ENCODE measurements around the gene MRPL14. TPM values are rescaled to one million over a fixed set of nuclear protein-coding genes. Genes with fewer than 3 reads are reported as not detected.

MRPL14 gene
- total and polyA plus RNA-seq, 4 donors, result 70.8 to 219 (median 101) TPM

DNA sequence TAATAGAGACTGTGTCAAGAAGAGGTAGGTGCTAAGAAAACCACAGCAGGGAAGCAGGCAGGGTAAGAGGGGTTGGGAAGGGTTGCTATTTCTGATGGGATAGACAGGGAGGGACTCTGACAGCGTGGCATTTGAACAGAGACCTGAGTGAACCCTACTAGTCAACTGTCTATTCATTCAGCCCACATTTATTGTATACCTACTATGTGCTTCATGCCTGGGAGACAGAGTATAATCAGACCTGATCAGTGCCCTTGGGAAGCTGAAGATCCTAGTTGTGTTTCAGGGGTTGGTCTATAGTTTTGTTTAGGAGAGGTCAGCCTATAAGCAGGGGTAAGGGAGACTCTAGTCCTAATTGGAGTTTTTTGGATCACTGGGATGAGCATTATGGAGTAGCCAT lies 16.5 kb upstream of the MRPL14 start:
- H3K27ac ChIP-seq (ENCODE audit: low read depth in 1 of 2, low read length in 1 of 2), result no peak overlapping the region
- H3K4me1 ChIP-seq (ENCODE audit: control insufficient read depth in 5 of 5, insufficient read depth in 5 of 5, low read length in 5 of 5), result no peaks in the 10 kb centered on the region
- DNase-seq, result no peak
- WGBS, 2 donors, result 86 to 100% methylated on average over 1 of the region's 1 CpG
- H3K27me3 ChIP-seq (ENCODE audit: control insufficient read depth in 3 of 3, insufficient read depth in 3 of 3, low read length in 2 of 3), result no peaks in the 10 kb centered on the region
- peaks cover 14 to 48% (median 26%) of the 10 kb centered on the region in 4 donors for H3K36me3 ChIP-seq (ENCODE audit: control insufficient read depth in 4 of 4, insufficient read depth in 4 of 4, low read length in 4 of 4)
- no peak overlapping the region for H3K9ac ChIP-seq (ENCODE audit: insufficient read depth in 1 of 2, low read length in 2 of 2)
- ATAC-seq (ENCODE audit: insufficient read depth, low FRiP score), result no peak
- no peaks in the 10 kb centered on the region for H3K9me3 ChIP-seq (ENCODE audit: control insufficient read depth in 4 of 4, insufficient read depth in 3 of 4, low read length in 3 of 4)
- TF ChIP-seq, protein P1, sequence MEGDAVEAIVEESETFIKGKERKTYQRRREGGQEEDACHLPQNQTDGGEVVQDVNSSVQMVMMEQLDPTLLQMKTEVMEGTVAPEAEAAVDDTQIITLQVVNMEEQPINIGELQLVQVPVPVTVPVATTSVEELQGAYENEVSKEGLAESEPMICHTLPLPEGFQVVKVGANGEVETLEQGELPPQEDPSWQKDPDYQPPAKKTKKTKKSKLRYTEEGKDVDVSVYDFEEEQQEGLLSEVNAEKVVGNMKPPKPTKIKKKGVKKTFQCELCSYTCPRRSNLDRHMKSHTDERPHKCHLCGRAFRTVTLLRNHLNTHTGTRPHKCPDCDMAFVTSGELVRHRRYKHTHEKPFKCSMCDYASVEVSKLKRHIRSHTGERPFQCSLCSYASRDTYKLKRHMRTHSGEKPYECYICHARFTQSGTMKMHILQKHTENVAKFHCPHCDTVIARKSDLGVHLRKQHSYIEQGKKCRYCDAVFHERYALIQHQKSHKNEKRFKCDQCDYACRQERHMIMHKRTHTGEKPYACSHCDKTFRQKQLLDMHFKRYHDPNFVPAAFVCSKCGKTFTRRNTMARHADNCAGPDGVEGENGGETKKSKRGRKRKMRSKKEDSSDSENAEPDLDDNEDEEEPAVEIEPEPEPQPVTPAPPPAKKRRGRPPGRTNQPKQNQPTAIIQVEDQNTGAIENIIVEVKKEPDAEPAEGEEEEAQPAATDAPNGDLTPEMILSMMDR (IDR thresholded peaks at IDR 0.05; ENCODE audit: control extremely low read depth, extremely low read depth), result no peak
- H3K4me3 ChIP-seq, result no peak overlapping the region

DNA sequence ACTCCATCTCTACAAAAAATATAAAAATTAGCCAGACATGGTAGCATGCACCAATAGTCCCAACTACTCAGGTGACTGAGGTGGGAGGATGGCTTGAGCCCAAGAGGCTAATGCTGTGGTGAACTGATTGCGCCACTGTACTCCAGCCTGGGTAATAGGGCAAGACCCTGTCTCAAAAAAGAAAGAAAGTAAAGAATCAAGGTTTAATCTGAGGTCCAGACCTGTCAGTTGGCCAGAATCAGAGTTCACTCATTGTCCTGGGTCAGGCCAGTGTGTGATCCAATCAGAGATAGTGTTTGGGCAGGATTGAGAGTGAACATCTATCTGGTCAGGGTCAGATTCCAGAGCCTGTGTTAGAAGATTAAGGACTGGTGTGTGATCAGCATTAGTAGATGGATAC lies 15.6 kb upstream of the MRPL14 start:
- TF ChIP-seq, protein P1 (IDR thresholded peaks at IDR 0.05; ENCODE audit: control extremely low read depth, extremely low read depth), result no peak
- Histone ChIP-seq H3K27me3 (ENCODE audit: control insufficient read depth in 3 of 3, insufficient read depth in 3 of 3, low read length in 2 of 3) (no peaks in the 10 kb centered on the region), H3K4me1 (ENCODE audit: control insufficient read depth in 5 of 5, insufficient read depth in 5 of 5, low read length in 5 of 5) (no peaks in the 10 kb centered on the region), H3K36me3 (ENCODE audit: control insufficient read depth in 4 of 4, insufficient read depth in 4 of 4, low read length in 4 of 4) (peaks cover 11 to 41% (median 23%) of the 10 kb centered on the region in 4 donors), H3K4me3 (no peak overlapping the region), H3K9ac (ENCODE audit: insufficient read depth in 1 of 2, low read length in 2 of 2) (no peak overlapping the region), H3K27ac (ENCODE audit: low read depth in 1 of 2, low read length in 1 of 2) (no peak overlapping the region), H3K9me3 (ENCODE audit: control insufficient read depth in 4 of 4, insufficient read depth in 3 of 4, low read length in 3 of 4) (no peaks in the 10 kb centered on the region)
- no peak for DNase-seq
- no peak for ATAC-seq (ENCODE audit: insufficient read depth, low FRiP score)
- WGBS, 2 donors, result 95 to 96% methylated on average over 1 of the region's 1 CpG

DNA sequence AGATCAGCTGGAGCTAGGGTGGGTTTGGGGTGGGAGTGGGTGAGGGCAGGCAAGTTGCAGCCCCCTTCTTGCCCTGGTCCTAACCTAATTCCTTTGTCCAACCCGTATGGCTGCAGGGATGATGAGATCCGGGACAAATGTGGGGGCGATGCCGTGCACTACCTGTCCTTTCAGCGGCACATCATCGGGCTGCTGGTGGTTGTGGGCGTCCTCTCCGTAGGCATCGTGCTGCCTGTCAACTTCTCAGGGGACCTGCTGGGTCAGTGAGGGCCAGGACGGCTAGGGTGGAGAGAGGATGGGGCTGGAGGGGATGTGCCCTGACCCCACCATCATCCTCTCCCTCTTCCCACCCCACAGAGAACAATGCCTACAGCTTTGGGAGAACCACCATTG lies 12.1 kb upstream of the MRPL14 start:
- Histone ChIP-seq H3K9me3 (ENCODE audit: control insufficient read depth in 4 of 4, insufficient read depth in 3 of 4, low read length in 3 of 4) (no peaks in the 10 kb centered on the region), H3K27ac (ENCODE audit: low read depth in 1 of 2, low read length in 1 of 2) (no peak overlapping the region), H3K36me3 (ENCODE audit: control insufficient read depth in 4 of 4, insufficient read depth in 4 of 4, low read length in 4 of 4) (peaks cover 7 to 47% (median 22%) of the 10 kb centered on the region in 4 donors), H3K4me1 (ENCODE audit: control insufficient read depth in 5 of 5, insufficient read depth in 5 of 5, low read length in 5 of 5) (peaks cover 0 to 17% (median 4%) of the 10 kb centered on the region in 5 donors), H3K27me3 (ENCODE audit: control insufficient read depth in 3 of 3, insufficient read depth in 3 of 3, low read length in 2 of 3) (no peaks in the 10 kb centered on the region), H3K4me3 (no peak overlapping the region), H3K9ac (ENCODE audit: insufficient read depth in 1 of 2, low read length in 2 of 2) (no peak overlapping the region)
- ATAC-seq (ENCODE audit: insufficient read depth, low FRiP score), result no peak
- DNase-seq, result no peak
- TF ChIP-seq, protein P1 (IDR thresholded peaks at IDR 0.05; ENCODE audit: control extremely low read depth, extremely low read depth), result no peak
- 85 to 94% methylated on average over 10 of the region's 10 CpGs for WGBS, 2 donors

DNA sequence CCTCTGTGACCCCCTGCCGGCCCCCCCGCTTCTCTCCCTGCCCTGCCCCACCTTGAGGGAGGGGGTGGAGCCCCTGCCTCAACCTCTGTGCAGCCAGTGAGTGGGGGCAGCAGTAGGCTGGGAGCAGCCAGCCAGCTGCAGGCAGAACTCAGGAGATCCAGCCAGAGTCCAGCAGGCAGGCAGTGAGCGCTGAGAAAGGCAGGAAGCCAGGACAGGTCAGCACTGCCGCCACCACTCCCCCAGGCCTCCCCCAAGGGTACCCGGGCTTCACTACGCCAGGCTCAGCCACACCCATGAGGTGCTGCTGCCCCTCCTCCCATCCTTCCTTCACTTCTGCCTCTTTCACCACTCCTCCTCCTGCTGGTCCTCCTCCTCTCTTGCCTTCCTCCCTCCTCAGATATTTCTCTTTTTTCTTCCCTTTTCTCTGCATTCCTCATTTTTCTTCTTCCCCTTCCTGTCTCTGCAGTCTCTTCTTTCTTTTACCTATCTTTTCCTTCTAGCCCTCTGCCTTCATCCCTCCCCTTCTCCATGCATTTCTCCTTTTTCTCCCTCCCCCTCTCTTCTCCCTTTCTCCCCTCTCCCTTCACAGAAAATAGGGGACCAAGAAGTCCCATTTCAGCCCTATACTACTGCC lies 11.6 kb upstream of the MRPL14 start:
- Histone ChIP-seq H3K27me3 (ENCODE audit: control insufficient read depth in 3 of 3, insufficient read depth in 3 of 3, low read length in 2 of 3) (no peaks in the 10 kb centered on the region), H3K4me1 (ENCODE audit: control insufficient read depth in 5 of 5, insufficient read depth in 5 of 5, low read length in 5 of 5) (peaks cover 0 to 22% (median 4%) of the 10 kb centered on the region in 5 donors), H3K4me3 (no peak overlapping the region), H3K27ac (ENCODE audit: low read depth in 1 of 2, low read length in 1 of 2) (no peak overlapping the region), H3K36me3 (ENCODE audit: control insufficient read depth in 4 of 4, insufficient read depth in 4 of 4, low read length in 4 of 4) (peaks cover 7 to 47% (median 18%) of the 10 kb centered on the region in 4 donors), H3K9me3 (ENCODE audit: control insufficient read depth in 4 of 4, insufficient read depth in 3 of 4, low read length in 3 of 4) (no peaks in the 10 kb centered on the region), H3K9ac (ENCODE audit: insufficient read depth in 1 of 2, low read length in 2 of 2) (no peak overlapping the region)
- DNase-seq (no peak), ATAC-seq (ENCODE audit: insufficient read depth, low FRiP score) (no peak)
- TF ChIP-seq, protein P1 (IDR thresholded peaks at IDR 0.05; ENCODE audit: control extremely low read depth, extremely low read depth), result no peak
- 72 to 75% methylated on average over 4 to 5 of the region's 6 CpGs for WGBS, 2 donors

Data from lung (tissue), 12 donors.